H1 (cell line): ENCODE measurements around the gene HIPK3. TPM values are rescaled to one million over a fixed set of nuclear protein-coding genes. Genes with fewer than 3 reads are reported as not detected.

Experiments
- CTCF ChIA-PET: fragments of 300-600 bp; sonication (Branson Sonifier 250); formaldehyde crosslinking; loops from one replicate; lab custom pipeline; 2021; ENCODE audit not compliant: partially characterized antibody; lab: Charles Lee
- POLR2A ChIA-PET: fragments of 300-600 bp; sonication (Branson Sonifier 250); formaldehyde crosslinking; loops from one replicate; lab custom pipeline; 2021; ENCODE audit warnings: inconsistent platforms; ENCODE audit not compliant: partially characterized antibody; lab: Charles Lee
- DNase-seq, 2 experiments: peaks; one replicate each; pipeline versions ENCODE4 v3.0.0 to v3.0.0-alpha.2; 2010 to 2022; ENCODE audit warnings: low spot score in 2 of 2, low read depth in 1 of 2, mixed read lengths in 1 of 2
- FAIRE-seq: peaks from 2 replicates; lab custom pipeline; 2011; peaks lifted over from hg19 to GRCh38; lab: Jason Lieb, UNC
- H2AFZ ChIP-seq: 2 replicates; pipeline ENCODE4 v1.8.1; 2012; ENCODE audit warnings: low read length, inconsistent platforms
- H2AK5ac ChIP-seq: 2 replicates; pipeline ENCODE4 v1.6.1; 2013; ENCODE audit warnings: low read depth, low read length
- H2BK120ac ChIP-seq: replicated peaks from 2 replicates; pipeline ENCODE3; 2013; ENCODE audit warnings: low read depth, low read length, inconsistent platforms
- H2BK12ac ChIP-seq: 2 replicates; pipeline ENCODE4 v1.6.1; 2013; ENCODE audit warnings: low read depth, low read length
- H2BK15ac ChIP-seq: 2 replicates; pipeline ENCODE4 v1.6.1; 2013; ENCODE audit warnings: low read length
- H2BK20ac ChIP-seq: 2 replicates; pipeline ENCODE4 v1.6.1; 2013; ENCODE audit warnings: low read length
- H2BK5ac ChIP-seq: 2 replicates; pipeline ENCODE4 v1.6.1; 2013; ENCODE audit warnings: low read depth, low read length
- H3K14ac ChIP-seq: 2 replicates; pipeline ENCODE4 v1.6.1; 2013; ENCODE audit warnings: inconsistent platforms; ENCODE audit not compliant: insufficient read length
- H3K18ac ChIP-seq: 2 replicates; pipeline ENCODE4 v1.6.1; 2013; ENCODE audit warnings: low read length; ENCODE audit errors: extremely low read depth
- H3K23ac ChIP-seq: 2 replicates; pipeline ENCODE4 v1.6.1; 2013; ENCODE audit warnings: inconsistent platforms; ENCODE audit not compliant: insufficient read length
- H3K23me2 ChIP-seq: 2 replicates; pipeline ENCODE4 v1.6.1; 2013; ENCODE audit warnings: low read depth, low read length
- H3K27ac ChIP-seq: 2 replicates; pipeline ENCODE4 v1.6.1; 2011; ENCODE audit warnings: low read depth, low read length, inconsistent platforms
- H3K27me3 ChIP-seq, 4 experiments: replicated peaks in 1 of 4; 1 replicate in 1 of 4; 2 replicates in 3 of 4; pipeline versions ENCODE4 v1.6.1 to v1.8.1; 2011 to 2013; ENCODE audit warnings: low read length in 3 of 4, mild to moderate bottlenecking in 3 of 4, inconsistent platforms in 2 of 4, mixed read lengths in 2 of 4, moderate library complexity in 1 of 4; ENCODE audit not compliant: control insufficient read depth in 3 of 4, insufficient read depth in 3 of 4; ENCODE audit errors: extremely low read depth in 1 of 4
- H3K36me3 ChIP-seq, 4 experiments: 2 replicates each; pipeline versions ENCODE4 v1.6.1 to v1.8.1; 2011 to 2013; ENCODE audit warnings: mild to moderate bottlenecking in 4 of 4, low read length in 3 of 4, moderate library complexity in 2 of 4, control low read depth in 1 of 4, inconsistent platforms in 1 of 4; ENCODE audit not compliant: insufficient read depth in 4 of 4, control insufficient read depth in 2 of 4
- H3K4ac ChIP-seq: replicated peaks from 2 replicates; pipeline ENCODE3; 2013; ENCODE audit warnings: low read length, low read depth, mixed read lengths, inconsistent platforms; ENCODE audit not compliant: insufficient read length
- H3K4me1 ChIP-seq, 4 experiments: replicated peaks in 1 of 4; 1 replicate in 1 of 4; 2 replicates in 3 of 4; pipeline versions ENCODE4 v1.6.1 to v1.8.1; 2011 to 2013; ENCODE audit warnings: low read length in 3 of 4, inconsistent platforms in 2 of 4, mixed read lengths in 1 of 4; ENCODE audit not compliant: insufficient read depth in 4 of 4, control insufficient read depth in 3 of 4
- H3K4me2 ChIP-seq, 2 experiments: 2 replicates each; pipeline versions ENCODE4 v1.6.1 to v1.8.1; 2011 to 2013; ENCODE audit warnings: low read depth in 2 of 2, low read length in 2 of 2, control low read depth in 1 of 2, inconsistent platforms in 1 of 2, mild to moderate bottlenecking in 1 of 2; ENCODE audit not compliant: insufficient read depth in 1 of 2
- H3K4me3 ChIP-seq, 4 experiments: fragments of 200-600, 300-600 bp in 1 of 4; sonication (generic), shearing (Covaris generic), sonication (Bioruptor Twin) in 1 of 4; 2 replicates each; pipeline versions ENCODE4 v1.5.1 to v1.8.1; 2011 to 2016; ENCODE audit warnings: low read length in 4 of 4, low read depth in 3 of 4, control low read depth in 2 of 4, inconsistent platforms in 2 of 4, mild to moderate bottlenecking in 2 of 4, mixed read lengths in 1 of 4, moderate library complexity in 1 of 4; ENCODE audit not compliant: insufficient read depth in 2 of 4; ENCODE audit errors: extremely low read depth in 1 of 4
- H3K56ac ChIP-seq: replicated peaks from 2 replicates; pipeline ENCODE3; 2013; ENCODE audit warnings: low read depth, mild to moderate bottlenecking, mixed read lengths, low read length, inconsistent platforms; ENCODE audit not compliant: insufficient read length
- H3K79me1 ChIP-seq: 2 replicates; pipeline ENCODE4 v1.6.1; 2013; ENCODE audit warnings: low read depth, low read length, control low read depth
- H3K79me2 ChIP-seq, 2 experiments: 2 replicates each; pipeline versions ENCODE4 v1.6.1 to v1.8.1; 2012 to 2013; ENCODE audit warnings: low read length in 2 of 2, mild to moderate bottlenecking in 2 of 2, inconsistent platforms in 1 of 2; ENCODE audit not compliant: insufficient read depth in 2 of 2, control insufficient read depth in 1 of 2
- H3K9ac ChIP-seq, 4 experiments: replicated peaks in 1 of 4; 1 replicate in 1 of 4; 2 replicates in 3 of 4; pipeline versions ENCODE4 v1.6.1 to v1.8.1; 2011 to 2013; ENCODE audit warnings: low read depth in 3 of 4, low read length in 3 of 4, control low read depth in 2 of 4, mild to moderate bottlenecking in 2 of 4, moderate library complexity in 2 of 4, inconsistent platforms in 1 of 4; ENCODE audit errors: extremely low read depth in 1 of 4
- H3K9me3 ChIP-seq, 2 experiments: 2 replicates each; pipeline versions ENCODE4 v1.6.1 to v1.8.1; 2012 to 2013; ENCODE audit warnings: mild to moderate bottlenecking in 2 of 2, moderate library complexity in 2 of 2, control low read depth in 1 of 2, inconsistent platforms in 1 of 2, low read depth in 1 of 2, low read length in 1 of 2, mixed read lengths in 1 of 2; ENCODE audit not compliant: insufficient read depth in 2 of 2
- H4K20me1 ChIP-seq, 2 experiments: replicated peaks in 1 of 2; 2 replicates each; pipeline versions ENCODE3 to v1.8.1; 2011 to 2013; ENCODE audit warnings: inconsistent platforms in 2 of 2, low read length in 2 of 2, mild to moderate bottlenecking in 1 of 2; ENCODE audit not compliant: insufficient read depth in 2 of 2, control insufficient read depth in 1 of 2
- H4K5ac ChIP-seq: 2 replicates; pipeline ENCODE4 v1.6.1; 2013; ENCODE audit warnings: low read length, low read depth, mixed read lengths, inconsistent platforms; ENCODE audit not compliant: insufficient read length
- H4K8ac ChIP-seq: 2 replicates; pipeline ENCODE4 v1.8.0; 2013; ENCODE audit warnings: mild to moderate bottlenecking, moderate library complexity, low read length, inconsistent platforms; ENCODE audit not compliant: insufficient read depth; ENCODE audit errors: extremely low read depth
- H4K91ac ChIP-seq: replicated peaks from 2 replicates; pipeline ENCODE3; 2013; ENCODE audit warnings: low read length, mixed read lengths, inconsistent platforms; ENCODE audit not compliant: insufficient read length
- EGR1 ChIP-seq: IDR thresholded peaks from 2 replicates; pipeline ENCODE4 v1.6.1; 2011; ENCODE audit warnings: low read depth, low read length, borderline replicate concordance
- EP300 ChIP-seq, 2 experiments: IDR thresholded peaks; 1 replicate in 1 of 2; 2 replicates in 1 of 2; pipeline ENCODE4 v1.6.1; 2011 to 2012; ENCODE audit warnings: low read depth in 2 of 2, low read length in 2 of 2, mild to moderate bottlenecking in 2 of 2, borderline replicate concordance in 1 of 2, inconsistent platforms in 1 of 2, moderate library complexity in 1 of 2
- MAFK ChIP-seq: IDR thresholded peaks from 2 replicates; pipeline ENCODE4 v1.6.1; 2012; ENCODE audit warnings: low read depth, mild to moderate bottlenecking, improper control_type of control experiment, low read length
- PHF8 ChIP-seq: fragments of 200-600 bp; sonication (generic); conservative IDR thresholded peaks from 2 replicates; pipeline ENCODE4 v1.7.1; 2012; ENCODE audit warnings: low read depth, mild to moderate bottlenecking, inconsistent platforms, low read length, moderate library complexity
- TAF1 ChIP-seq: IDR thresholded peaks from 2 replicates; pipeline ENCODE4 v1.6.1; 2011; ENCODE audit warnings: mild to moderate bottlenecking, low read depth, low read length
- WGBS, 2 experiments: shearing (Covaris generic) in 1 of 2; methylation state at CpG; one replicate each; pipeline versions ENCODE4 v1.1.6 to v1.1.7; 2013 to 2015; ENCODE audit warnings: low lambda C conversion rate in 2 of 2, mixed read lengths in 2 of 2, inconsistent platforms in 1 of 2, low coverage in 1 of 2, missing lambda C conversion rate in 1 of 2; ENCODE audit not compliant: insufficient replicate concordance in 2 of 2, insufficient coverage in 1 of 2, insufficient read length in 1 of 2; ENCODE audit errors: extremely low coverage in 1 of 2, missing lambda C conversion rate in 1 of 2; 5-methylcytosine and 5-hydroxymethylcytosine counted together
- polyA plus RNA-seq, 7 experiments: library from polyadenylated mRNA; depleted of rRNA in 3 of 7; stranded (reverse) in 5 of 7; unstranded in 2 of 7; fragments of >200 nt in 5 of 7; fragments of 200-250 nt in 2 of 7; gene quantifications; 1 replicate in 5 of 7; 2 replicates in 1 of 7; 4 replicates in 1 of 7; pipeline versions ENCODE4 v1.2.1 to v1.2.3, GENCODE V29; 2011 to 2013; ENCODE audit warnings: missing spikeins in 2 of 7, mixed read lengths in 2 of 7
- total RNA-seq: library from RNA; stranded (reverse); fragmentation: NEBNext Ultra II Directional; extraction: Animal tissue kit (Norgen Biotek cat#: 25700); gene quantifications from 2 replicates; pipeline ENCODE4 v1.2.1, GENCODE V29; 2021

Gene HIPK3
- total and polyA plus RNA-seq, 2 of the 8 experiments (the other 6 are each of a cell fraction or from before 2014, with no cell fraction given), result 5.0 to 22.3 TPM

DNA sequence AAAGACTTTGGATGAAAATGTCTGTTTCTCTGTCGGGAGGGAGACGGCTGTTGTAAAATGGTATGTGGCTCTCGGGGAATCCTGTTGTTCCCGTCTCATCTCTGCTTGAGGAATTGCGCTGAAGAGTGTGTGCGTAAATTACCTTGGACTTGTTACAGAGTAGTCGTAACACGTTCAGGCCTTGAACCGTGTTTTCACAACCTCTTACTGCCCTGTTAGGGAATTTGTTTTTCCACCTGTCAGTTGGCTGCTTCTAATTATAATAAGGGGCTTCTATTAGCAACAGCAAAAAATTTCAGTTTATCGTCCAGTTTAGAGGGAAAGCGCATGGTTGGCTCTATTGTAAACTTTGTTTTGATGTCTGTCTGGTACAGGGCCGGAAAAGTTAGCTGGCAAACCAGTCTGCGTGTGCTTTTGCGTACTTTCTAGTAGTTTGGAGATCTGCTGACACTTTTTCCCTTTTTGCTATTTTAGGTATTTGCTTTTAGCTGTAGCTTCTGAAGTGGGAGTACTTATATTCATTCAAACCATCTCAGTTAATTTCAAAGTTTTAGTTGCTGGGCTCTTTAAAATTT lies 1.5 kb downstream of the HIPK3 start:
- H3K79me2 ChIP-seq, result peaks cover 0 to 50% of the 10 kb centered on the region in 2 experiments; a peak in 3 of 4 replicates
- CTCF ChIA-PET, result interaction anchor here (1.0 to 1.3 kb wide), 2 partner anchors 9 to 93 kb away, joined by 3 read pairs; no protein-coding TSS in a partner anchor

More for the DNA sequence above, 1.5 kb downstream of the HIPK3 start:
- H2BK5ac ChIP-seq, result peak overlapping the region; percentile 92; the same call in 1 of the 2 replicates
- no peak overlapping the region for H2BK120ac ChIP-seq
- peak overlapping the region; percentile 32 for H3K56ac ChIP-seq
- POLR2A ChIA-PET, result interaction anchor here (0.6 to 2.2 kb wide), 3 partner anchors 16 to 390 kb away, joined by 3 to 7 read pairs (median 4); partner anchors contain the start of gene CSTF3
- H3K4me3 ChIP-seq, result peak overlapping the region; percentile 81 to 90 (median 84)
- H4K20me1 ChIP-seq, result peaks cover 2% of the 10 kb centered on the region in 2 experiments
- H3K9me3 ChIP-seq, result no peaks in the 10 kb centered on the region
- H2AK5ac ChIP-seq, result no peak overlapping the region
- H3K36me3 ChIP-seq, result no peaks in the 10 kb centered on the region
- H3K23me2 ChIP-seq, result peaks cover 5% of the 10 kb centered on the region; the same call in 1 of the 2 replicates
- DNase-seq (no peak), FAIRE-seq (no peak)
- H3K9ac ChIP-seq, result peak overlapping the region in 3 of 4 experiments; percentile 82 to 95 (median 94); a peak in 6 of 7 replicates
- H3K4me2 ChIP-seq, result peak overlapping the region; percentile 78 to 92
- no peak overlapping the region for H4K8ac ChIP-seq
- peaks cover 0 to 2% (median under 1%) of the 10 kb centered on the region in 4 experiments; a peak in 1 of 7 replicates for H3K4me1 ChIP-seq
- TF ChIP-seq EP300 (IDR thresholded peaks at IDR 0.05; ENCODE audit: borderline replicate concordance in 1 of 2, low read depth in 2 of 2, low read length in 2 of 2), result no peak
- no peak for TF ChIP-seq EGR1
- TF ChIP-seq MAFK, result no peak
- TF ChIP-seq TAF1, result no peak
- no peak for TF ChIP-seq PHF8
- no peak overlapping the region for H3K4ac ChIP-seq
- peak overlapping the region; percentile 52 for H4K5ac ChIP-seq
- no peak overlapping the region for H3K23ac ChIP-seq
- no peak overlapping the region for H3K18ac ChIP-seq
- no peaks in the 10 kb centered on the region; the same call in 1 of the 2 replicates for H3K79me1 ChIP-seq
- no peak overlapping the region for H2BK15ac ChIP-seq
- WGBS, 2 experiments, result 3% methylated on average over 14 of the region's 14 CpGs; no CpG with 5 or more reads in 1 of the 2 experiments
- H2BK12ac ChIP-seq, result no peak overlapping the region
- no peak overlapping the region for H2BK20ac ChIP-seq
- H3K27me3 ChIP-seq, result no peaks in the 10 kb centered on the region
- H4K91ac ChIP-seq, result no peak overlapping the region
- 0 out of 2 replicates have a peak overlapping the region, but pooled peaks have one; percentile 95 for H3K27ac ChIP-seq
- H2AFZ ChIP-seq, result peak overlapping the region; percentile 6; the same call in 1 of the 2 replicates
- no peak overlapping the region for H3K14ac ChIP-seq
